Choroid plexus epithelial cell (primary cell): ENCODE data around the gene SLC49A4.

Source experiments
- DNase-seq: peaks from one replicate; pipeline ENCODE4 v3.0.0-alpha.2; 2010; ENCODE audit warnings: low read depth
- H3K4me3 ChIP-seq: 2 replicates; pipeline ENCODE4 v1.5.1; 2011; ENCODE audit warnings: low read depth, mild to moderate bottlenecking, control low read depth, low read length, moderate library complexity
- TF ChIP-seq, protein P1 (sequence below): conservative IDR thresholded peaks from 2 replicates; pipeline ENCODE4 v1.5.1; 2011; ENCODE audit warnings: low read depth, mild to moderate bottlenecking, control low read depth, inconsistent platforms, low read length, moderate library complexity

The SLC49A4 gene

DNA sequence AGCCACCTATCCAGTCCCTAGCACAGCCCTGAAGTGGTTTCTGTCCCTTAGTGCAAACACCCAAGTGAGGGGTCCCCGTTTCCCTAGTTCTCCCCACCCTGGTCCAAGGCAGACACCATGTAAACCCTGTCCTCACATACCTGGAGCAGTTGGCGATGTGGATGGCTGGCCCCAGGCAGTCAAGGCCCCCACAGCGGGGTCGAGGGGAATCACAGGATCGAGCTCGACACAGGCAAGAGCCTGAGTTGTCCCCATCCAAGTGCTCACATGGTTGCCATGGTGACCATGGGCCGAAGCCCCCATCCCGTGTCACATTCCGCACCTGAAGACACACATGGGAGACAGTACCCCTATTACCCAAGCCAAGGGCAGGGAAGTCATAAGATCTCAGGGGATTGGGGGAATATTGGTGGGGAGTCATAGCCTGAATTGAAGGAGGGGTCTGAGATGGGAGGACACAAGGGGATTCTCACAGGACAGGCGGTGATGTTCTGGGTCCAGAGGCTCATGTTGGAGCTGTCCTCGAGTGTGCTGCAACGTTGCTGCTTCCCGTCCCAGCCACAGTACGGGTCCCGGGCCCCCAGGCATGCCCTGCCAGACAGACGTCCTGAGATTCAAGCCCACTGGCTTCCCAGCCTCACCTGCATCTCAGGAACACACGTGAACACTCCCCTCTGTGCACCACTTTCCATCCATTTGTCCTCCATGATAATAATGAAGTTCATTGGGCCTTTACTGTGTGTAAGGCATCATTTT, 120.6 kb downstream of the SLC49A4 start:
- TF ChIP-seq, protein P1, sequence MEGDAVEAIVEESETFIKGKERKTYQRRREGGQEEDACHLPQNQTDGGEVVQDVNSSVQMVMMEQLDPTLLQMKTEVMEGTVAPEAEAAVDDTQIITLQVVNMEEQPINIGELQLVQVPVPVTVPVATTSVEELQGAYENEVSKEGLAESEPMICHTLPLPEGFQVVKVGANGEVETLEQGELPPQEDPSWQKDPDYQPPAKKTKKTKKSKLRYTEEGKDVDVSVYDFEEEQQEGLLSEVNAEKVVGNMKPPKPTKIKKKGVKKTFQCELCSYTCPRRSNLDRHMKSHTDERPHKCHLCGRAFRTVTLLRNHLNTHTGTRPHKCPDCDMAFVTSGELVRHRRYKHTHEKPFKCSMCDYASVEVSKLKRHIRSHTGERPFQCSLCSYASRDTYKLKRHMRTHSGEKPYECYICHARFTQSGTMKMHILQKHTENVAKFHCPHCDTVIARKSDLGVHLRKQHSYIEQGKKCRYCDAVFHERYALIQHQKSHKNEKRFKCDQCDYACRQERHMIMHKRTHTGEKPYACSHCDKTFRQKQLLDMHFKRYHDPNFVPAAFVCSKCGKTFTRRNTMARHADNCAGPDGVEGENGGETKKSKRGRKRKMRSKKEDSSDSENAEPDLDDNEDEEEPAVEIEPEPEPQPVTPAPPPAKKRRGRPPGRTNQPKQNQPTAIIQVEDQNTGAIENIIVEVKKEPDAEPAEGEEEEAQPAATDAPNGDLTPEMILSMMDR: no peak
- no peak for DNase-seq

DNA sequence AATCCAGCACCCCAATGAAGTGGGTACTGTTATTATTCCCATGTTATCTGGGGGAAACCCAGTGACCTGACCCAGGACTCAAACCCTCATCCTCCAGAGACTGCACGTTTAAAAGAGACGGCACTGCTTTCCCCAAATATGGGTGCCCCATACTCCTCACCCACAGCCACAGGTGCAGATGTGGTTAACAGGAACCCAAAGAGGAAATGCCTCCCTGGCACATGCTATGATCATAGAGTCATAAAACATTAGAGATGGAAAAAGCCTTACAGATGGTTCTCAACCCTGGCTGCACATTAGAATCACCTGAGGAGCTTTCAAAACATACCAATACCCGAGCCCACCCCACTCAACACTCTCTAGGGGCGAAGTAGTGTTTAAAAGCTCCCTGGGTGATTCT, 121.2 kb downstream of the SLC49A4 start:
- TF ChIP-seq, protein P1: no peak
- DNase-seq: no peak
- H3K4me3 ChIP-seq: no peak overlapping the region

More for the DNA sequence above, 120.6 kb downstream of the SLC49A4 start:
- H3K4me3 ChIP-seq: no peak overlapping the region

DNA sequence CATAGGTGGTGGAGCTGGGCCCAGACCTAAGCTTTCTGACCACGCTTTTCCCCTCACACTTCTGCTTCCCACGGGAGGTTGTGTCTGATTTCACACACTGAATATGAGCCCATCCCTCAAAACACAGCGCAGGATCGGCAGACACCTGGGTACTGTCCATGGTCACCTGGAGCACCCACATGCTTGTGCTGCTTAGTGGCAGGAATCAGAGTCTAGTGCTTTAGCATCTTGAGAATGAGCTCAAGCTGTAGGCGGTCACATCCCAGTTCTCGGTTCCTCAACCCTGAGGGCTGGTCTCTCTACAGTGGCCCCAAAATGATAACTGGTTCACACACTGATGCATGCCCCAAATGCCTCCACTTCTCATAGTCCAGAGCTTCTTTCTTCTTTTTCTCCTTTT, 121.7 kb downstream of the SLC49A4 start:
- TF ChIP-seq, protein P1: no peak
- DNase-seq: no peak
- no peak overlapping the region for H3K4me3 ChIP-seq

DNA sequence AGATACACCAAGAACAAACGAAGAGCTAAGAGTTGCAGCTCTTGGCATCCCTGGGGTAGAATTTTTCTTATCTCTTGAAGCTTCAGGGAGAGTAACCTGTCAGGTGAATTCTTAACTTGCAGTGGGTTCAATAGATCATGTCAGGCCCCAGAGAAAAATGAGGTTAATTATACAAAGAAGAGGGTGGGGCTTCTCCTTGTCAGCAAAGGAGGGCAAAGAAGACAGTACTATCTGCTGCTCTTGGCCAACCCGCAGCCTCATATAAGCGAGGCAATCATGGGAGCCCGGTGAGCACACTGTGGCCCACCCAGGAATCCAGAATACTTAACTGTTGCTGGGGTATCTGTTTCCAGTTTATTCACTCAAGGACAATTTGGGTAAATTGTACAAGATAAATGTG, 122.5 kb downstream of the SLC49A4 start:
- DNase-seq: no peak
- no peak overlapping the region for H3K4me3 ChIP-seq
- TF ChIP-seq, protein P1: no peak

DNA sequence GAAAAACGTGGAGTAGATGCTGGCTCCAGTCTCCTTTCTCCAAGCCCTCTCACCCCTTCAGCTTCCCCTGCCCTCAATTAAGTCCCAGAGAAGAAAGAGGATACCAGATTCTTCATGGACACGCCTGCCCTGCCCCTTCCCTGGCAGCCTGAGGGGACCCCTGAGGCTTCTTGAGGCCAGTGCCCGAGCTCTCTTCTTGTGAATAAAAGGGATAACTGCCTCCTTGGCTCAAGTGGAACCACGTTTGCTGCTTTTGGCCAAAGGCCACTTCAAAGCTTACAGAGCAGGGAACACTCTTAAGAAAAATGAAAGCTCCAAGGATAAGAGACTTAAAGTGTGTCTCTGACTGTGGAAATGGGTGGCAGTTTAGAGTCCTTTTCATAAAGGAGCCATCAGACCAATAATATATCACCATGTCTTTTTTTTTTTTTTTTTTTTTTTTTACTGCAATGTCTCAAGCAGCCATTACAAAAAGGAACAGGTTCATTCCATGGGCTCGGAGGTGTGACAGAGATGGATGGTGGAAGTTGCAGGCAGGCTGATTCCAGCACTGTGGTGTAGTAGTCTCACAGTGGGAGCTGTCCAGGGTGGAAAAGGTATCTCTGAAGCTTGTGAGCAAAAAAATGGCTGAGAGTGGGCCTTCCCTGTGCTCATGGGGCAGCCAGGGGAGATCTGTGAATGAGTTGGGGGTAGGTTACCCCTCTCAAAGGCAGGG, 123.9 kb downstream of the SLC49A4 start:
- TF ChIP-seq, protein P1: no peak
- DNase-seq: peak; percentile 37
- H3K4me3 ChIP-seq: no peak overlapping the region

DNA sequence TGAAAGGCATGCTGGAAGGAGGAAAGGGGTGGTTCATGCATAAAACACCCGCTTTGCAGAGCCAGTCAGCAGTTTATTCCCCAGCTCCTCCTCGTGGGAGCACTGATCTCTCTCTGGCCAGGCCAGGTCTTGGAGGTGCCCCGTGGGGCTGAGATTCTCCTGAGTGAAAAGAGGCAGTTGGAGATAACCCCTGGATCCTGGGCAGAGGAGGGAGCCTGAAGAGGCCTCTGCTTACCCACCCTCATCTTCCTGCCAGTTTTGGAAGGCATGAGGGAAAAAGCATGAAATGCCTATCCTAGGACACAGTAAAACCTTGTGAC, 124.4 kb downstream of the SLC49A4 start:
- TF ChIP-seq, protein P1: no peak
- H3K4me3 ChIP-seq: no peak overlapping the region
- no peak for DNase-seq

DNA sequence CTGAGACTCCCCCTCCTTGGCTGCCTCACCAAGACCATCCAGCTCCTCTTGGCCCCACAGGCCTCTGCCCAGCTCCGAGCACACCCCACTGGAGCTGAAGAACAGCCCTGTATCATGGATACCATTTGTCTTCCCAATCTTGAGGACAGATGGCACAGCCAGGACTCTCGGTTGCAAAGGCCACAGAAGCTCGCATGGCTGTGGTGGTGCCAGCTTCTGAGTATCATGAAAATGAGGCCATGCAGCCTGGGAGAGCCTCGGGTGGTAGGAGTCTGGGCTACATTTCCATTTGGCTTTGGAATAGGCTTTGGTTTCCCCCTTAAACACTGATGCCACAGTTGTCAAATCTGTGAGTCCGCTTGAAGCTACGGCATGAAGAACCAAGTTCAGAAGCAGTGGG, 126.1 kb downstream of the SLC49A4 start:
- TF ChIP-seq, protein P1: no peak
- DNase-seq: no peak
- H3K4me3 ChIP-seq: no peak overlapping the region
